Activated B cell treated with CpG ODN at 0.5 μM for 24 hours (primary cell): ENCODE results near the gene GRM2. TPM values are rescaled to one million over a fixed set of nuclear protein-coding genes. Genes with fewer than 3 reads are reported as not detected.

Source experiments
- ATAC-seq: fragments of 200-7000 bp; cut with Tn5 transposase; one replicate; pipeline ENCODE4 v1.10.0; 2021; ENCODE audit warnings: low read depth, mild to moderate bottlenecking, moderate library complexity
- CTCF ChIA-PET: fragments of 350-600 bp; sonication (Branson Sonifier 250); formaldehyde crosslinking; loops from one replicate; lab custom pipeline; 2021; ENCODE audit warnings: antibody characterized with exemption; lab: Charles Lee
- POLR2A ChIA-PET: fragments of 350-600 bp; sonication (Branson Sonifier 250); formaldehyde crosslinking; loops from one replicate; lab custom pipeline; 2021; ENCODE audit warnings: antibody characterized with exemption; lab: Charles Lee
- DNase-seq: peaks from one replicate; pipeline ENCODE4 v3.0.0; 2022
- H3K27ac Mint-ChIP-seq: one replicate; pipeline ENCODE4 v1.8.0; 2020; ENCODE audit warnings: mixed read lengths
- H3K27me3 Mint-ChIP-seq: one replicate; pipeline ENCODE4 v1.8.0; 2021; ENCODE audit warnings: mixed read lengths
- H3K36me3 Mint-ChIP-seq: one replicate; pipeline ENCODE4 v1.8.0; 2021; ENCODE audit warnings: low read depth, mixed read lengths
- H3K4me1 Mint-ChIP-seq: one replicate; pipeline ENCODE4 v1.8.0; 2021; ENCODE audit warnings: mixed read lengths
- H3K4me3 Mint-ChIP-seq: one replicate; pipeline ENCODE4 v1.8.0; 2020; ENCODE audit warnings: mild to moderate bottlenecking, mixed read lengths
- H3K9me3 Mint-ChIP-seq: one replicate; pipeline ENCODE4 v1.8.0; 2020; ENCODE audit warnings: mixed read lengths
- CTCF ChIP-seq: fragments of 200-600 bp; IDR thresholded peaks from one replicate; pipeline ENCODE4 v1.8.0; 2022; ENCODE audit warnings: antibody characterized with exemption, mild to moderate bottlenecking
- intact Hi-C: fragments of 100-400 bp; cut with micrococcal nuclease; formaldehyde crosslinking; loops from one replicate; pipeline ENCODE4 v1.15.1; 2024
- total RNA-seq: library from RNA; stranded (reverse); gene quantifications from 2 replicates; pipeline ENCODE4 v1.2.3, GENCODE V29; 2022

The GRM2 gene
- total RNA-seq, 1 donor from 2014 or later, result 0.58 TPM

- ATAC-seq (no peak), DNase-seq (no peak)
- Mint-ChIP-seq H3K27me3 (no peaks in the 10 kb centered on the region), H3K9me3 (no peaks in the 10 kb centered on the region), H3K36me3 (no peaks in the 10 kb centered on the region), H3K27ac (no peak overlapping the region), H3K4me1 (peaks cover 2% of the 10 kb centered on the region), H3K4me3 (no peak overlapping the region)
- CTCF ChIA-PET, result no interaction called here
- TF ChIP-seq CTCF, result no peak
- intact Hi-C loops, result no loop called here
- POLR2A ChIA-PET, result no interaction called here
Observed at GRCh38 chr3:51715977-51716294, 9.1 kb downstream of the GRM2 start.

DNA sequence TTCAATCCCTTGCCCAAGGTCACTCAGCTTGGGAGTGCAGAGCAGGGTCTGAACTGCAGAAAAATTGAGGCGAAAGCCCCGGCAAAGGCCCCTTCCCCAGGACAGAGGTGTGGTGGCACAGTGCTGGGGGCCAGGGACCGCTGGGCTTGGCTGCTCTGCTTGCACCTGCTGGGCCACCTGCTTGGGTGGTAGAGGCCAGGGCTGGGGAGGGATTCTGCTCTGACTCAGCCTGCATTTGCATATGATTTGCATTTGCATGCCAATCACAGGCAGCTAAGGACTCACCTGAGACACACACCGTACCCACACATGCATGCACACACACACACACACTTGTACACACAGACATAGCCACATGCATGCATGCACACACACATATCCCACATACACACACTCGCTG lies 9.9 kb downstream of the GRM2 start:
- no peak for TF ChIP-seq CTCF
- no peak for ATAC-seq

GRCh38 chr3:51717446-51717845 lies 10.6 kb downstream of the GRM2 start:
- ChIA-PET POLR2A (no interaction called here), CTCF (no interaction called here)
- Mint-ChIP-seq H3K36me3 (no peaks in the 10 kb centered on the region), H3K27ac (no peak overlapping the region), H3K4me1 (peaks cover 9% of the 10 kb centered on the region), H3K4me3 (no peak overlapping the region), H3K9me3 (no peaks in the 10 kb centered on the region), H3K27me3 (no peaks in the 10 kb centered on the region)
- DNase-seq, result no peak
- no peak for TF ChIP-seq CTCF
- no peak for ATAC-seq
- intact Hi-C loops, result no loop called here

More for the DNA sequence above, 9.9 kb downstream of the GRM2 start:
- no peaks in the 10 kb centered on the region for H3K27me3 Mint-ChIP-seq
- intact Hi-C loops, result no loop called here
- H3K4me1 Mint-ChIP-seq, result peaks cover 9% of the 10 kb centered on the region
- ChIA-PET CTCF (no interaction called here), POLR2A (no interaction called here)
- no peak overlapping the region for H3K4me3 Mint-ChIP-seq
- no peak overlapping the region for H3K27ac Mint-ChIP-seq
- H3K9me3 Mint-ChIP-seq, result no peaks in the 10 kb centered on the region
- DNase-seq, result no peak
- H3K36me3 Mint-ChIP-seq, result no peaks in the 10 kb centered on the region

DNA sequence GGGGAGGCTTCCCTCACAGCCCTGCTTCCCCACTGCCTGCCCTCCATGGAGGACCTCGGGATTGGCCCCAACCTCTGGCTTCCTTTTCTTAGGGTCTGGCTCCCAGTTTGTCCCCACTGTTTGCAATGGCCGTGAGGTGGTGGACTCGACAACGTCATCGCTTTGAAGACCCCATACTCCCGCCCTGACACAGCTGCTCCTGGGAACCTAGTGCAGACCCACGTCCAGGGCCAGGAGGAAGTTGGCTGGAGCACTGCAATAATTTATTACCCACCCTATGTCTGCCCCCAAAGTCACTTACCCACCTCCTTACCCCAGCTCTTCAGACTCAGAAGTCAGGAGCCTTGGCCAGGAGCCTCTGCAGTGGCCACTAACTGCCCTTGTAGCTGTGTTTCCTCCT lies 11.1 kb downstream of the GRM2 start:
- no peak overlapping the region for H3K4me3 Mint-ChIP-seq
- intact Hi-C loops, result no loop called here
- DNase-seq, result no peak
- H3K27me3 Mint-ChIP-seq, result no peaks in the 10 kb centered on the region
- no peak for ATAC-seq
- ChIA-PET POLR2A (no interaction called here), CTCF (no interaction called here)
- H3K27ac Mint-ChIP-seq, result no peak overlapping the region
- H3K4me1 Mint-ChIP-seq, result peaks cover 9% of the 10 kb centered on the region
- TF ChIP-seq CTCF, result no peak
- H3K36me3 Mint-ChIP-seq, result no peaks in the 10 kb centered on the region
- H3K9me3 Mint-ChIP-seq, result no peaks in the 10 kb centered on the region

DNA sequence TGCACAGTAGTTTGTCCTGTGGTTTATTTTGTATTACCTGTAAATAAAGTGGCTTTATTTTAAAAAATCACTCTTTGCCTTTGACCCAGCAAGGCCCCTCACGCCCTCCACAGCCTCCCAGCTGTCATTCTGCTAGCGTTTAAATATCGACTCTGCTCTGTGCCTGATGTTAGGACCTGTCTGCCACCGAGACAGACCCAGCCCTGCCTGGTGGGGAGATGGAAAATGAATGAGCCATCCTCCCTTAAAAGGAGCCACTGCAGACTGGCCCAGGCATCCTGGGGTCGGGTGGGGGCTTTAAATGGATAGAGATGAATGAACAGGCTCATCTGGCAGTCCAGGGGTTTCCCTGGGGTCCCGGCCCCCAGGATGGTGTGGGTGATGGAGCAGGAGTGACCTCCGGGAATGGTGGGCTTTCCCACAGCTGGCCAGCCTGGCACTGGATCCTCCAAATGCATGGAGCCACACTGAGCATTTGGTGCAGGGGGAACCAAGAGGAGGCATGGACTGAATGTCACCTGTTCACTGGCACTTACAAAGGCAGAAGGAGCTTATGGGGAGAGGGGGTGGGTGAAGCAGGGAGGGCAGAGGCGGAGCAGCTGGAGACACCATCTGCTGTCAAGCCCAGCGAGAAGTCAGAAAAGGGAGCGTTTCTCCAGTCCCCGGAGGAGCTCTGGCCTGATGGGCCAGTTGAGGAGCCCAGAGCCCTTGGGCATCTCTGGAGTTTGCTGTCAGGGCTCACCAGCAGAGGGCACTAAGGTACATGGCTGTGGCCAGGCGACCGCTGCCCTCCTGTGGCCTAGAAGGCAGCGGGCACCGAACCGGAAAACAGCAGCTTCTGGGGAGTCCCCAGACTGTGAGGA lies 11.9 kb downstream of the GRM2 start:
- no peaks in the 10 kb centered on the region for H3K27me3 Mint-ChIP-seq
- H3K4me3 Mint-ChIP-seq, result no peak overlapping the region
- intact Hi-C loops, result no loop called here
- ChIA-PET CTCF (no interaction called here), POLR2A (no interaction called here)
- no peak for TF ChIP-seq CTCF
- DNase-seq, result no peak
- H3K36me3 Mint-ChIP-seq, result no peaks in the 10 kb centered on the region
- peak; percentile 37 for ATAC-seq
- no peak overlapping the region for H3K27ac Mint-ChIP-seq
- H3K4me1 Mint-ChIP-seq, result peaks cover 9% of the 10 kb centered on the region
- no peaks in the 10 kb centered on the region for H3K9me3 Mint-ChIP-seq
